ENCODE results near the gene RNF113B. TPM values are rescaled to one million over a fixed set of nuclear protein-coding genes. Genes with fewer than 3 reads are reported as not detected.

RNF113B gene
- total RNA-seq, 1 donor from 2014 or later: not detected

DNA sequence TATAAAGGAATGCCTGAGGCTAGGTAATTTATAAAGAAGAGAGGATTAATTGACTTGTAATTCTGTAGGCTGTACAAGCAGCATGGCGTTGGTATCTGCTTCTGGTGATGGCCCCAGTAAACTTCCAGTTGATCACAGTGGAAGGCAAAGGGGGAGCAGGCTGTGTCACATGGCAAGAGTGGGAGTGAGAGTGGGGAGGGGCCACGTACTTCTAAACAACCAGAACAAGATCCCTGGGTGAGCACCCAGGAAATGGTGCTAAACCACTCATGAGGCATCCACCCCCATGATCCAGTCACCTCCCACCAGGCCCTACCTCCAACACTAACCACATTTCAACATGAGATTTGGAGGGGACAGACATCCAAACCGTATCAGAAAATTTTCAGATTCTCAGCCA, 3.0 kb upstream of the RNF113B start:
- Mint-ChIP-seq H3K4me3 (ENCODE audit: unreplicated experiment) (no peak overlapping the region), H3K36me3 (ENCODE audit: low read depth) (peaks cover 6% of the 10 kb centered on the region), H3K4me1 (ENCODE audit: low read depth) (peaks cover 85% of the 10 kb centered on the region), H3K9me3 (ENCODE audit: low read depth) (no peaks in the 10 kb centered on the region), H3K27me3 (ENCODE audit: low read depth) (no peaks in the 10 kb centered on the region), H3K27ac (ENCODE audit: unreplicated experiment) (peak overlapping the region; percentile 71)
- TF ChIP-seq, protein P1, sequence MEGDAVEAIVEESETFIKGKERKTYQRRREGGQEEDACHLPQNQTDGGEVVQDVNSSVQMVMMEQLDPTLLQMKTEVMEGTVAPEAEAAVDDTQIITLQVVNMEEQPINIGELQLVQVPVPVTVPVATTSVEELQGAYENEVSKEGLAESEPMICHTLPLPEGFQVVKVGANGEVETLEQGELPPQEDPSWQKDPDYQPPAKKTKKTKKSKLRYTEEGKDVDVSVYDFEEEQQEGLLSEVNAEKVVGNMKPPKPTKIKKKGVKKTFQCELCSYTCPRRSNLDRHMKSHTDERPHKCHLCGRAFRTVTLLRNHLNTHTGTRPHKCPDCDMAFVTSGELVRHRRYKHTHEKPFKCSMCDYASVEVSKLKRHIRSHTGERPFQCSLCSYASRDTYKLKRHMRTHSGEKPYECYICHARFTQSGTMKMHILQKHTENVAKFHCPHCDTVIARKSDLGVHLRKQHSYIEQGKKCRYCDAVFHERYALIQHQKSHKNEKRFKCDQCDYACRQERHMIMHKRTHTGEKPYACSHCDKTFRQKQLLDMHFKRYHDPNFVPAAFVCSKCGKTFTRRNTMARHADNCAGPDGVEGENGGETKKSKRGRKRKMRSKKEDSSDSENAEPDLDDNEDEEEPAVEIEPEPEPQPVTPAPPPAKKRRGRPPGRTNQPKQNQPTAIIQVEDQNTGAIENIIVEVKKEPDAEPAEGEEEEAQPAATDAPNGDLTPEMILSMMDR (IDR thresholded peaks at IDR 0.05): no peak
- no peak for DNase-seq (ENCODE audit: low spot score)

- Mint-ChIP-seq H3K4me1 (ENCODE audit: low read depth) (peaks cover 87% of the 10 kb centered on the region), H3K27me3 (ENCODE audit: low read depth) (no peaks in the 10 kb centered on the region), H3K9me3 (ENCODE audit: low read depth) (no peaks in the 10 kb centered on the region), H3K27ac (ENCODE audit: unreplicated experiment) (peak overlapping the region; percentile 88), H3K4me3 (ENCODE audit: unreplicated experiment) (peak overlapping the region; percentile 2), H3K36me3 (ENCODE audit: low read depth) (peaks cover 6% of the 10 kb centered on the region)
- DNase-seq (ENCODE audit: low spot score): no peak
- TF ChIP-seq, protein P1 (IDR thresholded peaks at IDR 0.05): no peak
These were observed 1.2 kb downstream of the RNF113B start for GRCh38 chr13:98175823-98176222.

DNA sequence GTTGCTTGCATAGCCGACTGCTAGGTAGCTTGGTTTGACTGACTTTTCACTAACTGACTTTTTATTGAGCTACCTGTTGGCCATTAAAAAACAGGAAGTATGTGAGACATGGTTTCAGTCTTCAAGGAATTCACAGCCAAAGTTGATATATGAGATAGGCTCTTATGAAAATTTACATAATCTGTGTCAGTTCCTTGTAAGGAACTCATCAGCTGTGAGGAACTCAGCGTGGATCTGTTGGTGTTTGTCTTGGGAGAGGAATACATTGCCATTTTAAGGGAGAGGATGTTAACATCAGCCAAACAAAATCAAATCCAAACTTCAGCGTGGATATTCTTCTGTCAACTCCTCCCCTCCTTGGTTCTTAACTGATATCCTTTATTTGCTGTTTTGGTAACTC, 2.0 kb downstream of the RNF113B start:
- Mint-ChIP-seq H3K36me3 (ENCODE audit: low read depth) (peaks cover 4% of the 10 kb centered on the region), H3K27ac (ENCODE audit: unreplicated experiment) (peak overlapping the region; percentile 88), H3K9me3 (ENCODE audit: low read depth) (no peaks in the 10 kb centered on the region), H3K4me1 (ENCODE audit: low read depth) (peaks cover 85% of the 10 kb centered on the region), H3K27me3 (ENCODE audit: low read depth) (no peaks in the 10 kb centered on the region), H3K4me3 (ENCODE audit: unreplicated experiment) (peak overlapping the region; percentile 46)
- TF ChIP-seq, protein P1 (IDR thresholded peaks at IDR 0.05): no peak
- no peak for DNase-seq (ENCODE audit: low spot score)

DNA sequence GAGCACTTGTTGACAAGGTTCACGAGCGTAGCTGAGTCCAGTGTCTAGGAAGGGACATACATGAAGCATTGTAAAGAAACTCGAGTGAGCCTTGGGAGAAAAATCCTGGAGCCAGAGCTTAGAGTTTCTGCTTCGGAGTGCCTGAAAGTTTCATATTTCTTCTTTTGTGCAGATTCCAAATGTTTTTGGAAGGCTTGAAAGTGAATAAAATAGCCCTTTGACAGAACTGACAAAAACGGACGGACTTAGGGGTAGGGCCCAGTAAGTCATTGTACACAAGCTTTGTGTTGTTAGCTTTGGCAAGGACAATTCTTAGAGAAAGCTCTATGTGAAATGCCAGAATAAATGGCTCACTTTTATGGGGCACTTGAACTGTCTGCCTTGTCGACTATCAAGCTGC, 2.8 kb downstream of the RNF113B start:
- Mint-ChIP-seq H3K4me3 (ENCODE audit: unreplicated experiment) (peak overlapping the region; percentile 46), H3K27me3 (ENCODE audit: low read depth) (no peaks in the 10 kb centered on the region), H3K4me1 (ENCODE audit: low read depth) (peaks cover 87% of the 10 kb centered on the region), H3K9me3 (ENCODE audit: low read depth) (no peaks in the 10 kb centered on the region), H3K36me3 (ENCODE audit: low read depth) (peaks cover 6% of the 10 kb centered on the region), H3K27ac (ENCODE audit: unreplicated experiment) (peak overlapping the region; percentile 88)
- TF ChIP-seq, protein P1 (IDR thresholded peaks at IDR 0.05): no peak
- no peak for DNase-seq (ENCODE audit: low spot score)

DNA sequence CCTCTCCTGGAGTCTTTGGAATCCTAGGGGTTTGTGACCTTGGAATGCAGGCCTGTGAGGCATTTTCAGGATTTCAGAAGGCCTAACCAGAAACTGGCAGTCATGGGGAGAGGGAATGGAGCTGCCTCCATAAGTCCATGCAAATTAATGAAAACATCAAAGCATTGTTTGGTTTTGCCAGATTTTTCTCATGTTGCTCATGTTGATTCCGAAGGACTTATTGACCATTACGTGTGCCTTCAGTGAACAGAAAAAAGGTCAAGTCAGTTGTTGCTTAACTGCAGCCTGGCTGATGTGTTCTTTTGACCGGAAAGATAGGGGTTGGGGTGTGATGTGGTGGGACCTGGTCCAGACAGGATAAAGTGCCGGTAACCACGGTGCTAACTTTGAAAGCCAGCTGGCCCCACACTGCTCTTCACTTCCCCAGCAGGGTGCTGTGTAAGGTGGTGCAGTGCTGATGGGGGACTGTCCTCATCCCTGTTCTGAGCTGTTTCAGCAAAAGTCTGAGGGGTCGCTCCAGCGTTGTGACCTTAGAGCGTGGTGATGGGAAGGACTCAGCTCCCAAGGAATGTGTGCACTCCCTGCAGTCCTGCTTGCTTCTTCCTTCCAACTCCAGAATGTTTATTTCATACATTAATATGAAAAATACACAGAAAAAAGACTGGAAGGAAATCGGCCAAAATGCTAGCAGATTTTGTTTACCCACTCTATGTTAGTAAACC, 3.5 kb downstream of the RNF113B start:
- peaks cover 87% of the 10 kb centered on the region for H3K4me1 Mint-ChIP-seq (ENCODE audit: low read depth)

More for the DNA sequence above, 3.5 kb downstream of the RNF113B start:
- Mint-ChIP-seq H3K27ac (ENCODE audit: unreplicated experiment) (peak overlapping the region; percentile 98), H3K27me3 (ENCODE audit: low read depth) (no peaks in the 10 kb centered on the region), H3K36me3 (ENCODE audit: low read depth) (peaks cover 8% of the 10 kb centered on the region), H3K9me3 (ENCODE audit: low read depth) (peaks cover 4% of the 10 kb centered on the region), H3K4me3 (ENCODE audit: unreplicated experiment) (peak overlapping the region; percentile 33)
- DNase-seq (ENCODE audit: low spot score): no peak
- TF ChIP-seq, protein P1 (IDR thresholded peaks at IDR 0.05): no peak
